Fibroblast of the conjunctiva (primary cell): ENCODE data around the gene PCDHGA7.
"Not testable (repeated sequence)": the region's sequence is repeated elsewhere in the genome, so short reads cannot be mapped to it uniquely, and the experiment has no call there.

Experiments used
- DNase-seq: peaks from one replicate; pipeline ENCODE4 v3.0.0-alpha.2; 2010; ENCODE audit warnings: low read depth

Gene PCDHGA7

GRCh38 chr5:141398608-141399007, 16.1 kb downstream of the PCDHGA7 start:
- no peak for DNase-seq

GRCh38 chr5:141399555-141400258, 17.2 kb downstream of the PCDHGA7 start:
- DNase-seq: no peak

GRCh38 chr5:141402553-141403243, 20.2 kb downstream of the PCDHGA7 start, which contains the start of gene PCDHGA9:
Gene PCDHGA9, plus strand, starts transcription at chr5:141402778. Its CDS starts 175 bp downstream, at chr5:141402953.
- no peak for DNase-seq

- DNase-seq: no peak
Observed at GRCh38 chr5:141403387-141403786, 20.8 kb downstream of the PCDHGA7 start.

- DNase-seq: not testable (repeated sequence)
Observed at GRCh38 chr5:141407790-141408505, 25.4 kb downstream of the PCDHGA7 start, which contains the start of gene PCDHGB6. Gene PCDHGB6, plus strand, starts transcription at chr5:141408021. Its CDS starts 182 bp downstream, at chr5:141408203.

- no peak for DNase-seq
Observed at GRCh38 chr5:141409598-141410306, 27.2 kb downstream of the PCDHGA7 start.

- DNase-seq: no peak
Observed at GRCh38 chr5:141411575-141411974, 29.0 kb downstream of the PCDHGA7 start.

- peak; percentile 49 for DNase-seq
Observed at GRCh38 chr5:141412854-141413539, 30.5 kb downstream of the PCDHGA7 start, which contains the start of gene PCDHGA10. Gene PCDHGA10, plus strand, starts transcription at chr5:141412987. Its CDS starts 189 bp downstream, at chr5:141413176.

- no peak for DNase-seq
Observed at GRCh38 chr5:141413540-141414069, 31.1 kb downstream of the PCDHGA7 start.

- DNase-seq: not testable (repeated sequence)
Observed at GRCh38 chr5:141414548-141415274, 32.2 kb downstream of the PCDHGA7 start.

GRCh38 chr5:141415275-141415618, 32.7 kb downstream of the PCDHGA7 start:
- not testable (repeated sequence) for DNase-seq

- peak; percentile 63 for DNase-seq
Observed at GRCh38 chr5:141417494-141418172, 35.1 kb downstream of the PCDHGA7 start, which contains the start of gene PCDHGB7. Gene PCDHGB7, plus strand, starts transcription at chr5:141417677. Its CDS starts 183 bp downstream, at chr5:141417860.

- no peak for DNase-seq
Observed at GRCh38 chr5:141419074-141419880, 36.7 kb downstream of the PCDHGA7 start.

GRCh38 chr5:141420855-141421488, 38.4 kb downstream of the PCDHGA7 start, which contains the start of gene PCDHGA11:
Gene PCDHGA11, plus strand, starts transcription at chr5:141421051. Its CDS starts 177 bp downstream, at chr5:141421228.
- peak; percentile 53 for DNase-seq

GRCh38 chr5:141421489-141421855, 38.9 kb downstream of the PCDHGA7 start:
- DNase-seq: no peak

GRCh38 chr5:141422742-141423291, 40.3 kb downstream of the PCDHGA7 start:
- DNase-seq: no peak

GRCh38 chr5:141427783-141428426, 45.4 kb downstream of the PCDHGA7 start:
- no peak for DNase-seq
